Colonic mucosa (tissue), 4 donors: ENCODE data around the gene NEK3. TPM values are rescaled to one million over a fixed set of nuclear protein-coding genes. Genes with fewer than 3 reads are reported as not detected.

Source experiments
- DNase-seq: peaks from one replicate; pipeline ENCODE4 v3.0.0-alpha.2; 2020
- H3K27ac ChIP-seq: fragments of 200-600 bp; one replicate; pipeline ENCODE4 v1.8.0; 2021
- H3K27me3 ChIP-seq: fragments of 200-600 bp; one replicate; pipeline ENCODE4 v1.8.0; 2021
- H3K36me3 ChIP-seq: fragments of 200-600 bp; one replicate; pipeline ENCODE4 v1.8.0; 2021
- H3K4me1 ChIP-seq: fragments of 200-600 bp; one replicate; pipeline ENCODE4 v1.8.0; 2021; ENCODE audit warnings: mild to moderate bottlenecking
- H3K4me3 ChIP-seq: fragments of 200-600 bp; one replicate; pipeline ENCODE4 v1.8.0; 2021
- H3K9ac ChIP-seq, 2 donors: one replicate each; pipeline ENCODE4 v1.7.0; 2013; ENCODE audit warnings: control low read depth in 2 of 2, low read depth in 2 of 2, low read length in 2 of 2
- H3K9me3 ChIP-seq: fragments of 200-600 bp; one replicate; pipeline ENCODE4 v1.8.0; 2021
- CTCF ChIP-seq: fragments of 200-600 bp; IDR thresholded peaks from one replicate; pipeline ENCODE4 v1.8.0; 2022; ENCODE audit warnings: antibody characterized with exemption, mild to moderate bottlenecking
- intact Hi-C: fragments of 100-400 bp; cut with DNase I; formaldehyde crosslinking; loops from one replicate; pipeline ENCODE4 v1.14.1; 2022
- total RNA-seq, 2 donors: library from RNA; stranded (reverse); fragmentation: NEBNext Ultra II Directional in 1 of 2; extraction: Animal tissue kit (Norgen Biotek cat#: 25700) in 1 of 2; gene quantifications; one replicate each; pipeline ENCODE4 v1.2.1, GENCODE V29; 2021
- donor health status: healthy.
- donor health status: DM: no; HTN: no; CAD: no.
- donor health status: DM: no; HTN: no; CAD: no.

The NEK3 gene
- total RNA-seq, 2 donors from 2014 or later = 27.8 to 35.8 TPM

DNA sequence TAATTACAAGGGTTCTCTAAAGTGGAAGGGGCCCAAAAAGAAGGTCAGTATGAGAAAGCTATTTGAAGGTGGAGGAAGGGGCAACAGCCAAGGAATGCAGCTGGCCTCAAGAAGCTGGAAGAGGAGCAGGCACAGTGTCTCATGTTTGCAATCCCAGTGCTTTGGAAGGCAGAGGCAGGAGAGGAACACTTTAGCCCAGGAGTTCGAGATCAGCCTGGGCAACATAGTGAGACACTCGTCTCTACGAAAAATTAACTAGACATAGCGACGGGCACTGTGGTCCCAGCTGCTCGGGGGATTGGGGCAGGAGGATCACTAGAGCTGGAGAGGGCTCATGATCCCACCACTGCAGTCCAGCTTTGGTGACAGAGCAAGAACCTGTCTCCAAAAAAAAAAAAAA lies 656 bp upstream of the NEK3 start:
- peak overlapping the region; percentile 86 for H3K4me3 ChIP-seq
- peaks cover 18% of the 10 kb centered on the region for H3K4me1 ChIP-seq
- no peaks in the 10 kb centered on the region for H3K27me3 ChIP-seq
- H3K27ac ChIP-seq = peak overlapping the region; percentile 86
- H3K36me3 ChIP-seq = no peaks in the 10 kb centered on the region
- intact Hi-C loops = no loop called here
- H3K9me3 ChIP-seq = no peaks in the 10 kb centered on the region
- DNase-seq = no peak
- peak overlapping the region in 1 of 2 donors; percentile 81 for H3K9ac ChIP-seq
- no peak for TF ChIP-seq CTCF

DNA sequence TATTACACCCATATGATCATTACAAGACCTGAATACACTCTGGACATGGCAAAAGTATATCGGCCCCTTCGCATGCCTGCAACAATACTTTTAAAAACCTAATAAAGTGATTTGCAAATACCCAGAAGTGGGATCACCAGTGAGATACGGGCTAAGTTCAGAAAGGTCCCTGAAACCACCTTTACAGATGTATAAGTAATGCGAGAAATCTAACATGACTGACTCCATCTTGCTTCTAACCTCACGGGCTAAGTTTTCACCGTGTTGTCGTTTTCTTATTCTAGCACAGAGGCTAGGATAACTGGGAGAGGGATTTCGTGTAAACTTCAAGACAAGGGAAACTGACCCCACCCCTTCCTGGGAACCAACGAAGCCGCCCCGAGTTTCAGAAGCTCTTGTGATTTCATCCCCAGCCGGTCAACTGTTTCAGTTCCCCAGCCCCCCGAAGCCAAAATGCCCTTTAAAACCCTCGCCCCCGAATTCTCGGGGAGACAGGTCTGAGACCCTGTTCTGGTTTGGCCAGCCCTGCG lies 703 bp downstream of the NEK3 start:
- Histone ChIP-seq H3K27me3 (no peaks in the 10 kb centered on the region), H3K4me3 (peak overlapping the region; percentile 86), H3K27ac (peak overlapping the region; percentile 86), H3K36me3 (no peaks in the 10 kb centered on the region), H3K4me1 (peaks cover 18% of the 10 kb centered on the region), H3K9me3 (no peaks in the 10 kb centered on the region), H3K9ac (peak overlapping the region; percentile 81 to 95)
- peak; percentile 68 for DNase-seq
- intact Hi-C loops = no loop called here
- TF ChIP-seq CTCF = no peak

- no peaks in the 10 kb centered on the region for H3K9me3 ChIP-seq
- TF ChIP-seq CTCF = no peak
- H3K4me3 ChIP-seq = no peak overlapping the region
- peak overlapping the region; percentile 45 for H3K27ac ChIP-seq
- H3K4me1 ChIP-seq = peaks cover 11% of the 10 kb centered on the region
- H3K9ac ChIP-seq = no peak overlapping the region
- no peak for DNase-seq
- no peaks in the 10 kb centered on the region for H3K27me3 ChIP-seq
- intact Hi-C loops = no loop called here
- H3K36me3 ChIP-seq = no peaks in the 10 kb centered on the region
Measured at GRCh38 chr13:52156724-52157261, 2.6 kb downstream of the NEK3 start.

- intact Hi-C loops = no loop called here
- H3K27ac ChIP-seq = peak overlapping the region; percentile 7
Measured at GRCh38 chr13:52155177-52155576, 4.2 kb downstream of the NEK3 start.

DNA sequence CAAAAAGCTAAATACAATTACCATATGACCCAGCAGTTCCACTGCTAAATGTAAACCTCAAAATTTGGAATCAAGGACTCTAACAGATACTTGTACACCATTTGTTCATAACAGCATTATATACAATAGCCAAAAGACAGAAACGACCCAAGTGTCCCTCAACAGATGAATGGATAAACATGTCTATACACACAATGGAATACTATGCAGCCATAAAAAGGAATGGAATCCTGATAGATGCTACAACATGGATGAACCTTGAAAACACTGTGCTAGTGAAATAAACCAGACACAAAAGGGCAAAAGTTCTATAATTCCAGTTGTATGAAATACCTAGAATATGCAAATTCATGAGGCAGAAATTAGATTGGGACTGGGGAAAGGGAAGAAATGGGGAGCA lies 12.2 kb downstream of the NEK3 start:
- intact Hi-C loops = no loop called here
- Histone ChIP-seq H3K27ac (no peak overlapping the region), H3K4me1 (no peaks in the 10 kb centered on the region), H3K4me3 (no peak overlapping the region), H3K27me3 (no peaks in the 10 kb centered on the region), H3K9me3 (no peaks in the 10 kb centered on the region), H3K9ac (no peak overlapping the region), H3K36me3 (no peaks in the 10 kb centered on the region)
- no peak for TF ChIP-seq CTCF
- no peak for DNase-seq

More at GRCh38 chr13:52155177-52155576, 4.2 kb downstream of the NEK3 start:
- no peaks in the 10 kb centered on the region for H3K4me1 ChIP-seq
- no peak for TF ChIP-seq CTCF
- DNase-seq = no peak
- H3K9ac ChIP-seq = no peak overlapping the region
- no peak overlapping the region for H3K4me3 ChIP-seq
- no peaks in the 10 kb centered on the region for H3K9me3 ChIP-seq
- H3K27me3 ChIP-seq = no peaks in the 10 kb centered on the region
- H3K36me3 ChIP-seq = no peaks in the 10 kb centered on the region
